HepG2 (cell line): Measurements from ENCODE around the gene HCFC1R1. TPM values are rescaled to one million over a fixed set of nuclear protein-coding genes. Genes with fewer than 3 reads are reported as not detected.
A peak's percentile ranks its signal among the peaks of the same experiment; 100 is the strongest.

Experiments
- ARNTL ChIP-seq: sonication (generic); formaldehyde crosslinking; IDR thresholded peaks from 2 replicates; pipeline ENCODE4 v1.4.0; 2020; ENCODE audit warnings: mild to moderate bottlenecking, missing genetic modification reagents
- FOSL1 ChIP-seq: sonication (generic); formaldehyde crosslinking; IDR thresholded peaks from 2 replicates; pipeline ENCODE4 v1.9.0; 2021; ENCODE audit warnings: missing genetic modification reagents, borderline replicate concordance
- GMEB2 ChIP-seq: IDR thresholded peaks from 2 replicates; pipeline ENCODE4 v1.6.1; 2016; ENCODE audit warnings: missing biosample characterization, missing genetic modification reagents, low read depth
- HNF1A ChIP-seq, 2 experiments: sonication (generic) in 1 of 2; formaldehyde crosslinking in 1 of 2; IDR thresholded peaks; 2 replicates each; pipeline versions ENCODE4 v1.4.0 to v1.6.1; 2016 to 2020; ENCODE audit warnings: borderline replicate concordance in 1 of 2, low read depth in 1 of 2, mild to moderate bottlenecking in 1 of 2, missing genetic modification reagents in 1 of 2
- HNRNPLL ChIP-seq: fragments of 200-400 bp; formaldehyde crosslinking; IDR thresholded peaks from 2 replicates; pipeline ENCODE4 v1.6.1; 2017; ENCODE audit warnings: mild to moderate bottlenecking, low read depth, low read length; ENCODE audit not compliant: poor library complexity, severe bottlenecking
- ZNF782 ChIP-seq: sonication (generic); formaldehyde crosslinking; IDR thresholded peaks from 2 replicates; pipeline ENCODE4 v1.4.0; 2020; ENCODE audit warnings: missing genetic modification reagents, mild to moderate bottlenecking, borderline replicate concordance
- polyA plus RNA-seq, 8 experiments: library from polyadenylated mRNA; depleted of rRNA in 3 of 8; stranded (reverse) in 7 of 8; unstranded in 1 of 8; fragments of >200 nt; fragmentation: Illumina TruSeq in 4 of 8; extraction: Trizol in 4 of 8; gene quantifications; 2 replicates each; pipeline versions ENCODE4 v1.2.1 to v1.2.3, GENCODE V29; 2011 to 2016; ENCODE audit warnings: low read depth in 4 of 8, missing spikeins in 1 of 8, mixed read lengths in 1 of 8; ENCODE audit not compliant: insufficient read depth in 1 of 8
- total RNA-seq, 5 experiments: library from RNA; depleted of rRNA; stranded (reverse); fragments of >200 nt; fragmentation: Illumina TruSeq; extraction: Trizol; gene quantifications; 2 replicates each; pipeline ENCODE4 v1.2.3, GENCODE V29; 2016; ENCODE audit warnings: low read depth in 1 of 5
- TF ChIP-seq, protein P1 (sequence below), 2 experiments: sonication (generic) in 1 of 2; formaldehyde crosslinking in 1 of 2; IDR thresholded peaks; 2 replicates each; pipeline versions ENCODE4 v1.6.1 to v1.9.0; 2014 to 2022; ENCODE audit warnings: antibody characterized with exemption in 1 of 2, borderline replicate concordance in 1 of 2, inconsistent platforms in 1 of 2, low read depth in 1 of 2, missing genetic modification reagents in 1 of 2
- TF ChIP-seq, protein P2 (sequence below): sonication (generic); formaldehyde crosslinking; IDR thresholded peaks from 2 replicates; pipeline ENCODE4 v1.5.0; 2020; ENCODE audit warnings: missing genetic modification reagents, mild to moderate bottlenecking, borderline replicate concordance

HCFC1R1 gene
- total and polyA plus RNA-seq, 2 of the 13 experiments (the other 11 are each of a cell fraction or from before 2014, with no cell fraction given), result 13.8 to 16.1 TPM

- TF ChIP-seq GMEB2 (CRISPR knock-in tag) (peak; percentile 83), HNF1A (IDR thresholded peaks at IDR 0.05; ENCODE audit: low read depth) (no peak), HNF1A (CRISPR knock-in tag; IDR thresholded peaks at IDR 0.05; ENCODE audit: borderline replicate concordance) (peak; percentile 37; the same call in 1 of the 2 replicates), HNRNPLL (peak; percentile 34), ARNTL (CRISPR knock-in tag) (no peak), FOSL1 (no peak), ZNF782 (CRISPR knock-in tag) (0 out of 2 replicates have a peak, but pooled peaks have one; percentile 81)
- TF ChIP-seq, protein P1, sequence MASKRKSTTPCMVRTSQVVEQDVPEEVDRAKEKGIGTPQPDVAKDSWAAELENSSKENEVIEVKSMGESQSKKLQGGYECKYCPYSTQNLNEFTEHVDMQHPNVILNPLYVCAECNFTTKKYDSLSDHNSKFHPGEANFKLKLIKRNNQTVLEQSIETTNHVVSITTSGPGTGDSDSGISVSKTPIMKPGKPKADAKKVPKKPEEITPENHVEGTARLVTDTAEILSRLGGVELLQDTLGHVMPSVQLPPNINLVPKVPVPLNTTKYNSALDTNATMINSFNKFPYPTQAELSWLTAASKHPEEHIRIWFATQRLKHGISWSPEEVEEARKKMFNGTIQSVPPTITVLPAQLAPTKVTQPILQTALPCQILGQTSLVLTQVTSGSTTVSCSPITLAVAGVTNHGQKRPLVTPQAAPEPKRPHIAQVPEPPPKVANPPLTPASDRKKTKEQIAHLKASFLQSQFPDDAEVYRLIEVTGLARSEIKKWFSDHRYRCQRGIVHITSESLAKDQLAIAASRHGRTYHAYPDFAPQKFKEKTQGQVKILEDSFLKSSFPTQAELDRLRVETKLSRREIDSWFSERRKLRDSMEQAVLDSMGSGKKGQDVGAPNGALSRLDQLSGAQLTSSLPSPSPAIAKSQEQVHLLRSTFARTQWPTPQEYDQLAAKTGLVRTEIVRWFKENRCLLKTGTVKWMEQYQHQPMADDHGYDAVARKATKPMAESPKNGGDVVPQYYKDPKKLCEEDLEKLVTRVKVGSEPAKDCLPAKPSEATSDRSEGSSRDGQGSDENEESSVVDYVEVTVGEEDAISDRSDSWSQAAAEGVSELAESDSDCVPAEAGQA (IDR thresholded peaks at IDR 0.05; ENCODE audit: low read depth), result no peak
- TF ChIP-seq, protein P1 (CRISPR knock-in tag; IDR thresholded peaks at IDR 0.05; ENCODE audit: borderline replicate concordance), result no peak
- TF ChIP-seq, protein P2, sequence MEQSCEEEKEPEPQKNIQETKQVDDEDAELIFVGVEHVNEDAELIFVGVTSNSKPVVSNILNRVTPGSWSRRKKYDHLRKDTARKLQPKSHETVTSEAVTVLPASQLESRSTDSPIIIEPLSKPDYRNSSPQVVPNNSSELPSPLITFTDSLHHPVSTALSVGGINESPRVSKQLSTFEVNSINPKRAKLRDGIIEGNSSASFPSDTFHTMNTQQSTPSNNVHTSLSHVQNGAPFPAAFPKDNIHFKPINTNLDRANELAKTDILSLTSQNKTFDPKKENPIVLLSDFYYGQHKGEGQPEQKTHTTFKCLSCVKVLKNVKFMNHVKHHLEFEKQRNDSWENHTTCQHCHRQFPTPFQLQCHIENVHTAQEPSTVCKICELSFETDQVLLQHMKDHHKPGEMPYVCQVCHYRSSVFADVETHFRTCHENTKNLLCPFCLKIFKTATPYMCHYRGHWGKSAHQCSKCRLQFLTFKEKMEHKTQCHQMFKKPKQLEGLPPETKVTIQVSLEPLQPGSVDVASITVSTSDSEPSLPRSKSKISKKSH, result no peak
- TF ChIP-seq, all 625 proteins: peak for 207
Measured at GRCh38 chr16:2980227-2981176, 43.2 kb downstream of the HCFC1R1 start, which contains the start of gene PKMYT1 (continued).
